ENCODE data around the gene MRAP2. TPM values are rescaled to one million over a fixed set of nuclear protein-coding genes. Genes with fewer than 3 reads are reported as not detected.

MRAP2 gene
- total and polyA plus RNA-seq, 11 donors: 0.12 to 0.28 (median 0.23) TPM; not detected in 6

DNA sequence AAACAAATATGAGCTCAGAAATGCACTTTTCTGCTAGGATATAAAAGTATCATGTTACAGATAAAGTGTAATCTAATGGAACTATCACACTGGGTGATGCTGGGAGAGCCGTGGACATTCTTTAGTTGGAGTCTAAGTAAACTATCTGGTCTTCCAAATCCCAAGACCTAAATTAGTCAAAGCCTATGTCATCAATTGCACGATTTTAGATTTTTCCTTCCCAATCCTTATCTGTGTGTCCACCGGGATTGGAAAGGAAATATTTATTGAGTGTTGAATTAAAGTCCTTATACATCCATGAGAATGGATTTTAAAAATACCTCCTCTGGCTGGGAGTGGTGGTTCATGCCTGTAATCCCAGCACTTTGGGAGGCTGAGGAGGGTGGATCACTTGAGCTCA, 19.6 kb upstream of the MRAP2 start:
- DNase-seq (no peak), ATAC-seq (no peak)
- H3K27ac ChIP-seq: no peak overlapping the region
- H3K27me3 ChIP-seq: peaks cover 0 to 13% (median 0%) of the 10 kb centered on the region in 9 donors
- intact Hi-C loops (cut with DNase I): no loop called here
- H3K36me3 ChIP-seq: no peaks in the 10 kb centered on the region
- H3K4me3 ChIP-seq: no peak overlapping the region
- 46 to 55% (median 49%) methylated on average over 3 of the region's 3 CpGs for WGBS, 4 donors
- no peaks in the 10 kb centered on the region for H3K4me1 ChIP-seq
- TF ChIP-seq POLR2A (IDR thresholded peaks at IDR 0.05): no peak
- TF ChIP-seq, protein P1, sequence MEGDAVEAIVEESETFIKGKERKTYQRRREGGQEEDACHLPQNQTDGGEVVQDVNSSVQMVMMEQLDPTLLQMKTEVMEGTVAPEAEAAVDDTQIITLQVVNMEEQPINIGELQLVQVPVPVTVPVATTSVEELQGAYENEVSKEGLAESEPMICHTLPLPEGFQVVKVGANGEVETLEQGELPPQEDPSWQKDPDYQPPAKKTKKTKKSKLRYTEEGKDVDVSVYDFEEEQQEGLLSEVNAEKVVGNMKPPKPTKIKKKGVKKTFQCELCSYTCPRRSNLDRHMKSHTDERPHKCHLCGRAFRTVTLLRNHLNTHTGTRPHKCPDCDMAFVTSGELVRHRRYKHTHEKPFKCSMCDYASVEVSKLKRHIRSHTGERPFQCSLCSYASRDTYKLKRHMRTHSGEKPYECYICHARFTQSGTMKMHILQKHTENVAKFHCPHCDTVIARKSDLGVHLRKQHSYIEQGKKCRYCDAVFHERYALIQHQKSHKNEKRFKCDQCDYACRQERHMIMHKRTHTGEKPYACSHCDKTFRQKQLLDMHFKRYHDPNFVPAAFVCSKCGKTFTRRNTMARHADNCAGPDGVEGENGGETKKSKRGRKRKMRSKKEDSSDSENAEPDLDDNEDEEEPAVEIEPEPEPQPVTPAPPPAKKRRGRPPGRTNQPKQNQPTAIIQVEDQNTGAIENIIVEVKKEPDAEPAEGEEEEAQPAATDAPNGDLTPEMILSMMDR (IDR thresholded peaks at IDR 0.05): no peak
- H3K9me3 ChIP-seq: no peaks in the 10 kb centered on the region

DNA sequence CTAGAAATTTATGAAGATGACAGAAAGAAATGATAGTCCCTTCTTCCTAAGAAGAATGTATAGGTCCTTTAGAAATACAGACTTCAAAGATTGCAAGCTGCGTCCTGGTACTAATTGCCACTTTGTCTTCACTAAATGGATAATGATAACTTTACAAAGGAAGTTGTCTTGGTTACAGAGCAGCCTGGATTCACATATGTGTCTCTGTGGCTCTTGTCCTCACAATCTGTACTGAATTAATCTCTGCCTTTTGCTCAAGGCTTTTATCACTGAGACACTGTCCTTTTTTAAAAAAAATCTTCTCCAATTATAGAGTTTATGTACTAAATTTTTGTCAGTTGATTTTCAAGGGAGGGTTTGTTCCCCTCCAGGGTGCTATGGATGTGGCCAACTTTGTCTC, 17.5 kb upstream of the MRAP2 start:
- H3K27me3 ChIP-seq: peaks cover 0 to 14% (median 0%) of the 10 kb centered on the region in 9 donors
- no peak overlapping the region for H3K4me3 ChIP-seq
- H3K27ac ChIP-seq: no peak overlapping the region
- intact Hi-C loops (cut with DNase I): no loop called here
- WGBS, 4 donors: 56 to 76% (median 71%) methylated on average over 1 of the region's 1 CpG
- TF ChIP-seq, protein P1 (IDR thresholded peaks at IDR 0.05): no peak
- no peak for TF ChIP-seq POLR2A (IDR thresholded peaks at IDR 0.05)
- DNase-seq (no peak), ATAC-seq (no peak)
- no peaks in the 10 kb centered on the region for H3K9me3 ChIP-seq
- no peaks in the 10 kb centered on the region for H3K36me3 ChIP-seq
- H3K4me1 ChIP-seq: no peaks in the 10 kb centered on the region

DNA sequence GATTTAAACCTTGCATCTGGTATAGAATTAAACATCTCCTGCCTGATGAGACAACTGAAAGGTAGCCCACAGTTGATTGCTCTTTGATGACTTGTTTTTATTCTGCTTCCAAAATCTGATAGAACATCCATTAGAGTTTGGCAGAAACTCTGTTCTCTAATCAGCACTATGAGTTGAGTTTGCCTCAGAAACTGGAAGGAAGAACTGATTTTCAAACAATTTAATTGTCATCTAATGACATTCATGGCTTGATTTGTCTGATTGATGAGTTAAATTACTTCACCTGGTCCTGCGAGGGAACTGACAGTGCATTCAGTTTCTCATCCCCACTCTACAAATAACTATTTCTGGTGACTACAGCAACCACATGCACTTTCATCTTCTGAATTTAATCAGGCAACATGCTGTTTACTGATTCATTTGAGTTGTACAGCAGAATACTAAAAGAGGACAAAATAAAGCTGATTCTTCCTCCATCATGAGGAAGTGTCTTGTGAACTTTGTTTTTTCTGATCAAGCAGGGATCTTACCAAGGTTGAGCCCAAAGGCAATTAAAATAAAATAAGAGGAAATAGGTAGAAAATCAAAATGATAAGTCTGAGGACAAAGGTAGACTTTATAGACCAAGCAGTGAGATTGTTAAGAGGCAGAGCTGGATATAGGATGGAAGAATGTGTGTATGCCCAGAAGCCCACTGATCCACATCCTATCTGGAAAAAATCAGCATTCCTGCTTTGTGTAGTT, 15.7 kb upstream of the MRAP2 start:
- H3K27ac ChIP-seq: no peak overlapping the region
- no peak for ATAC-seq
- H3K4me1 ChIP-seq: no peaks in the 10 kb centered on the region
- no peaks in the 10 kb centered on the region for H3K9me3 ChIP-seq
- WGBS, 4 donors: 70 to 90% (median 85%) methylated on average over 1 of the region's 1 CpG
- TF ChIP-seq POLR2A (IDR thresholded peaks at IDR 0.05): no peak
- TF ChIP-seq, protein P1 (IDR thresholded peaks at IDR 0.05): no peak
- H3K27me3 ChIP-seq: peaks cover 0 to 14% (median 0%) of the 10 kb centered on the region in 9 donors
- no peaks in the 10 kb centered on the region for H3K36me3 ChIP-seq
- no peak overlapping the region for H3K4me3 ChIP-seq
- intact Hi-C loops (cut with DNase I): no loop called here
- no peak for DNase-seq

DNA sequence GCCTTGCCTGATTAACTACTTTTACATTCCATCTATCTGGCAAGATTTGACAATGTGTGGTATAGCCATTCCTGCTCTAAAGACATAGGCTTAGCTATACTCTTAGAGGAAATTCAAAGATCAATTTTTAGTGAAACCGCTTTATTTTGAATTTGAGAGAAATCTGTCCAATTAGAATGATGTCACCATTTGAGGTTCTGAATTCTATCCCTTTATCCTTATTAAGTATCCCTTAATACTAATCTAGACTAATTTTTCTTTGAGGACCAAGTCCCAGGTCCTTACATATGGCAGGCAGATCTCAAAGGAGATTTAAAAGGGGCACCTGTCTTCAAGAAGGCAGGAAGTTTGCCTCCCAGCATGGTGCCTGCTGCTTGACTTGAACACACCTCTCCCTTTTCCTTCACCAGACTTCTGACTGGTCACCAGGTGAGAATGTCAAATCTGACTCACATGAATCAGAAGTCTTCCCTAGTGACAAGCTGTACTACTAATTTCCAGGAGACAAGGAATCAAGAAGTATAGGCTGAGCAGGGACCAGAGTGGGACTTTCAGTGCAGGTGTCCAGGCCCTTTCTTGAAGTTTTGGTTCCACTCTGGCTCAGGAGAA, 15.0 kb upstream of the MRAP2 start:
- Histone ChIP-seq H3K9me3 (no peaks in the 10 kb centered on the region), H3K4me3 (no peak overlapping the region), H3K27ac (no peak overlapping the region), H3K4me1 (no peaks in the 10 kb centered on the region), H3K27me3 (peaks cover 0 to 14% (median 0%) of the 10 kb centered on the region in 9 donors), H3K36me3 (no peaks in the 10 kb centered on the region)
- ATAC-seq (no peak), DNase-seq (no peak)
- 94 to 96% (median 95%) methylated on average over 1 of the region's 1 CpG for WGBS, 4 donors
- TF ChIP-seq, protein P1 (IDR thresholded peaks at IDR 0.05): no peak
- TF ChIP-seq POLR2A (IDR thresholded peaks at IDR 0.05): no peak
- intact Hi-C loops (cut with DNase I): no loop called here
